A673 (cell line): Measurements from ENCODE around the gene DBET. TPM values are rescaled to one million over a fixed set of nuclear protein-coding genes. Genes with fewer than 3 reads are reported as not detected.
"Not testable (repeated sequence)": the region's sequence is repeated elsewhere in the genome, so short reads cannot be mapped to it uniquely, and the experiment has no call there.

ENCODE experiments used
- BruUV-seq: library from RNA; stranded (reverse); fragments of 400-500 nt; replicated peaks from 2 replicates; lab custom pipeline; 2021; lab: Mats Ljungman, UMichigan
- CTCF ChIA-PET: fragments of 300-600 bp; sonication (Branson Sonifier 250); formaldehyde crosslinking; loops from one replicate; lab custom pipeline; 2022; ENCODE audit warnings: antibody characterized with exemption; lab: Charles Lee
- POLR2A ChIA-PET: fragments of 300-600 bp; sonication (Branson Sonifier 250); formaldehyde crosslinking; loops from one replicate; lab custom pipeline; 2022; ENCODE audit warnings: antibody characterized with exemption; ENCODE audit not compliant: low non-redundant PET; lab: Charles Lee
- DNase-seq: peaks from one replicate; pipeline ENCODE4 v3.0.0-alpha.2; 2015; ENCODE audit warnings: low spot score
- H3K27ac ChIP-seq: fragments of 200-600 bp; sonication (generic); 2 replicates; pipeline ENCODE4 v1.5.1; 2016; ENCODE audit warnings: mixed run types, low read depth, mild to moderate bottlenecking, mixed read lengths, antibody characterized with exemption, low read length; ENCODE audit not compliant: poor library complexity, severe bottlenecking
- H3K27me3 ChIP-seq: fragments of 200-600 bp; sonication (generic); replicated peaks from 2 replicates; pipeline ENCODE4 v1.6.1; 2017; ENCODE audit warnings: mixed run types, low read depth, mild to moderate bottlenecking, mixed read lengths, antibody characterized with exemption, low read length; ENCODE audit not compliant: insufficient read depth, poor library complexity
- H3K36me3 ChIP-seq: fragments of 200-600 bp; sonication (generic); 2 replicates; pipeline ENCODE4 v1.6.1; 2016; ENCODE audit warnings: mixed run types, mild to moderate bottlenecking, mixed read lengths, antibody characterized with exemption, low read length; ENCODE audit not compliant: insufficient read depth, poor library complexity, severe bottlenecking
- H3K4me1 ChIP-seq: fragments of 200-600 bp; sonication (generic); 2 replicates; pipeline ENCODE4 v1.6.1; 2017; ENCODE audit warnings: mixed run types, mild to moderate bottlenecking, mixed read lengths, antibody characterized with exemption, low read length; ENCODE audit not compliant: insufficient read depth, poor library complexity, severe bottlenecking
- H3K4me3 ChIP-seq: fragments of 200-600 bp; sonication (generic); 2 replicates; pipeline ENCODE4 v1.5.1; 2016; ENCODE audit warnings: low read depth, mixed run types, mild to moderate bottlenecking, mixed read lengths, low read length; ENCODE audit not compliant: poor library complexity, severe bottlenecking
- H3K9me3 ChIP-seq: fragments of 200-600 bp; sonication (generic); 2 replicates; pipeline ENCODE4 v1.6.1; 2016; ENCODE audit warnings: mixed run types, low read depth, mild to moderate bottlenecking, mixed read lengths, antibody characterized with exemption, low read length; ENCODE audit not compliant: poor library complexity, severe bottlenecking
- intact Hi-C: fragments of 100-400 bp; cut with micrococcal nuclease; formaldehyde crosslinking; loops from one replicate; pipeline ENCODE4 v1.10.0; 2022; ENCODE audit not compliant: unreplicated experiment
- total RNA-seq: library from RNA; stranded (reverse); gene quantifications from 2 replicates; pipeline ENCODE4 v1.2.3, GENCODE V29; 2021

DBET gene
- total RNA-seq, 1 experiment from 2014 or later: not detected

- BruUV-seq, H3K27me3 ChIP-seq, H3K36me3 ChIP-seq, H3K4me1 ChIP-seq, H3K27ac ChIP-seq, H3K4me3 ChIP-seq, CTCF ChIA-PET, intact Hi-C loops, DNase-seq, POLR2A ChIA-PET: not testable (repeated sequence)
- peaks cover 39% of the 10 kb centered on the region for H3K9me3 ChIP-seq
Measured at GRCh38 chr4:190106611-190107480, 42.5 kb downstream of the DBET start.

GRCh38 chr4:190107766-190108485 lies 43.6 kb downstream of the DBET start:
- POLR2A ChIA-PET, H3K4me3 ChIP-seq, BruUV-seq, H3K4me1 ChIP-seq, intact Hi-C loops, DNase-seq, H3K36me3 ChIP-seq, H3K27me3 ChIP-seq, CTCF ChIA-PET, H3K27ac ChIP-seq: not testable (repeated sequence)
- peaks cover 39% of the 10 kb centered on the region for H3K9me3 ChIP-seq

GRCh38 chr4:190108756-190109155 lies 44.5 kb downstream of the DBET start:
- H3K36me3 ChIP-seq, H3K4me3 ChIP-seq, H3K27ac ChIP-seq, POLR2A ChIA-PET, H3K27me3 ChIP-seq, CTCF ChIA-PET, intact Hi-C loops, BruUV-seq, H3K4me1 ChIP-seq, DNase-seq: not testable (repeated sequence)
- peaks cover 39% of the 10 kb centered on the region for H3K9me3 ChIP-seq

GRCh38 chr4:190109390-190110011 lies 45.2 kb downstream of the DBET start:
- H3K4me1 ChIP-seq, H3K27me3 ChIP-seq, H3K27ac ChIP-seq, H3K4me3 ChIP-seq, H3K36me3 ChIP-seq, DNase-seq, intact Hi-C loops, POLR2A ChIA-PET, CTCF ChIA-PET, BruUV-seq: not testable (repeated sequence)
- peaks cover 39% of the 10 kb centered on the region for H3K9me3 ChIP-seq

GRCh38 chr4:190110033-190110432 lies 45.7 kb downstream of the DBET start:
- H3K36me3 ChIP-seq, CTCF ChIA-PET, DNase-seq, H3K4me3 ChIP-seq, intact Hi-C loops, BruUV-seq, POLR2A ChIA-PET, H3K4me1 ChIP-seq, H3K27ac ChIP-seq, H3K27me3 ChIP-seq: not testable (repeated sequence)
- peaks cover 39% of the 10 kb centered on the region for H3K9me3 ChIP-seq

GRCh38 chr4:190110570-190111295 lies 46.4 kb downstream of the DBET start:
- H3K4me1 ChIP-seq, intact Hi-C loops, H3K36me3 ChIP-seq, H3K27me3 ChIP-seq, POLR2A ChIA-PET, DNase-seq, BruUV-seq, CTCF ChIA-PET, H3K4me3 ChIP-seq, H3K27ac ChIP-seq: not testable (repeated sequence)
- H3K9me3 ChIP-seq: peaks cover 39% of the 10 kb centered on the region

GRCh38 chr4:190112879-190113278 lies 48.6 kb downstream of the DBET start:
- CTCF ChIA-PET: not testable (repeated sequence)

More at GRCh38 chr4:190112879-190113278, 48.6 kb downstream of the DBET start:
- H3K9me3 ChIP-seq: peaks cover 29% of the 10 kb centered on the region
- H3K27me3 ChIP-seq, H3K4me1 ChIP-seq, POLR2A ChIA-PET, intact Hi-C loops, DNase-seq, H3K27ac ChIP-seq, BruUV-seq, H3K36me3 ChIP-seq, H3K4me3 ChIP-seq: not testable (repeated sequence)
